Sigmoid colon (tissue), 4 donors: ENCODE measurements around the gene AFAP1.

ENCODE experiments used
- CTCF ChIP-seq, 4 experiments: fragments of 450-650 bp in 3 of 4; fragments of 200-600 bp in 1 of 4; IDR thresholded peaks; one replicate each; pipeline ENCODE4 v1.5.1; 2016 to 2019; ENCODE audit warnings: antibody characterized with exemption in 4 of 4, mild to moderate bottlenecking in 3 of 4, moderate library complexity in 2 of 4
- EP300 ChIP-seq, 4 donors: sonication (generic); formaldehyde crosslinking; IDR thresholded peaks; one replicate each; pipeline ENCODE4 v1.6.1; 2017; ENCODE audit warnings: antibody characterized with exemption in 4 of 4
- POLR2A ChIP-seq, 2 donors: fragments of 450-650 bp; IDR thresholded peaks; one replicate each; pipeline ENCODE4 v1.6.1; 2016; ENCODE audit warnings: antibody characterized with exemption in 2 of 2, mild to moderate bottlenecking in 2 of 2, moderate library complexity in 2 of 2
- POLR2AphosphoS5 ChIP-seq, 4 donors: sonication (generic); formaldehyde crosslinking; IDR thresholded peaks; one replicate each; pipeline ENCODE4 v1.6.1; 2017; ENCODE audit warnings: antibody characterized with exemption in 4 of 4

DNA sequence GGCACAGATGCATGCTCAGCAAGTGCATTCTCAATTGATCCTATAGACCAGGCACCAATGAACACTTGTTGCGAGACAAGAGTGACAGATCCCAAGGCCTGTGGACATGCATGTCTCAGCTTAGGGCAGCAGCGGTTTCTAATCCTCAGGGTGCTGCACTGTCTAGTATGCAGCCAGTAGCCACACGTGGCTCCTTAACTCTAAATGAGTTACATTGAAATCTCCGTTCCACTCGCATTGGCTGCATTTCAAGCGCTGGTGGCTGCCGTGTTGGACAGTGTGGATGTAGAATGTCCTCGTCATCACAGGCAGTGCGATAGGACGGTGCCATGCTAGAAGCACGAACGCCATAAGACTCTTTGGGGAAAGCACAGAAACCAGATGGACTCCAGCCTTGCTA, 24.0 kb upstream of the AFAP1 start:
- TF ChIP-seq POLR2AphosphoS5 (IDR thresholded peaks at IDR 0.05), result no peak
- no peak for TF ChIP-seq POLR2A (IDR thresholded peaks at IDR 0.05)
- TF ChIP-seq CTCF (IDR thresholded peaks at IDR 0.05), result no peak
- TF ChIP-seq EP300 (IDR thresholded peaks at IDR 0.05), result no peak
